WTC11 (cell line): Measurements from ENCODE around the gene HOXD8.

Source experiments
- ATF6 ChIP-seq: sonication (generic); formaldehyde crosslinking; IDR thresholded peaks from 2 replicates; pipeline ENCODE4 v1.8.1; 2023; ENCODE audit warnings: mild to moderate bottlenecking, missing genetic modification reagents
- CTCF ChIP-seq: fragments of 200-600 bp; IDR thresholded peaks from 2 replicates; pipeline ENCODE4 v1.8.0; 2022; ENCODE audit warnings: antibody characterized with exemption
- FOXP4 ChIP-seq: sonication (generic); formaldehyde crosslinking; IDR thresholded peaks from 2 replicates; pipeline ENCODE4 v1.8.0; 2022; ENCODE audit warnings: mild to moderate bottlenecking, missing genetic modification reagents
- IRF2 ChIP-seq: sonication (generic); formaldehyde crosslinking; IDR thresholded peaks from 2 replicates; pipeline ENCODE4 v1.8.0; 2022; ENCODE audit warnings: low read depth, missing genetic modification reagents, borderline replicate concordance
- JUN ChIP-seq: sonication (generic); formaldehyde crosslinking; IDR thresholded peaks from 2 replicates; pipeline ENCODE4 v1.8.0; 2023; ENCODE audit warnings: mild to moderate bottlenecking, missing genetic modification reagents
- MAX ChIP-seq: sonication (generic); formaldehyde crosslinking; IDR thresholded peaks from 2 replicates; pipeline ENCODE4 v1.8.0; 2022; ENCODE audit warnings: mild to moderate bottlenecking, missing genetic modification reagents
- SP1 ChIP-seq: sonication (generic); formaldehyde crosslinking; conservative IDR thresholded peaks from 2 replicates; pipeline ENCODE4 v1.8.1; 2022; ENCODE audit warnings: missing genetic modification reagents
- TF ChIP-seq, protein P1 (sequence below): sonication (generic); formaldehyde crosslinking; IDR thresholded peaks from 2 replicates; pipeline ENCODE4 v1.8.1; 2022; ENCODE audit warnings: mild to moderate bottlenecking, missing genetic modification reagents, moderate library complexity, borderline replicate concordance

GRCh38 chr2:176079831-176080539 is 49.5 kb upstream of the HOXD8 start:
- no peak for TF ChIP-seq FOXP4
- TF ChIP-seq JUN, result no peak
- TF ChIP-seq ATF6, result no peak
- no peak for TF ChIP-seq SP1 (CRISPR knock-in tag)
- no peak for TF ChIP-seq MAX
- TF ChIP-seq, protein P1, sequence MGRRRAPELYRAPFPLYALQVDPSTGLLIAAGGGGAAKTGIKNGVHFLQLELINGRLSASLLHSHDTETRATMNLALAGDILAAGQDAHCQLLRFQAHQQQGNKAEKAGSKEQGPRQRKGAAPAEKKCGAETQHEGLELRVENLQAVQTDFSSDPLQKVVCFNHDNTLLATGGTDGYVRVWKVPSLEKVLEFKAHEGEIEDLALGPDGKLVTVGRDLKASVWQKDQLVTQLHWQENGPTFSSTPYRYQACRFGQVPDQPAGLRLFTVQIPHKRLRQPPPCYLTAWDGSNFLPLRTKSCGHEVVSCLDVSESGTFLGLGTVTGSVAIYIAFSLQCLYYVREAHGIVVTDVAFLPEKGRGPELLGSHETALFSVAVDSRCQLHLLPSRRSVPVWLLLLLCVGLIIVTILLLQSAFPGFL (CRISPR knock-in tag), result no peak
- peak; percentile 98 for TF ChIP-seq CTCF
- TF ChIP-seq IRF2 (CRISPR knock-in tag), result no peak
